ENCODE measurements around the gene ZNF469. TPM values are rescaled to one million over a fixed set of nuclear protein-coding genes. Genes with fewer than 3 reads are reported as not detected.

The ZNF469 gene
- total RNA-seq, 2 donors from 2014 or later: 4.5 to 11.3 TPM

- TF ChIP-seq CTCF (IDR thresholded peaks at IDR 0.05): no peak
- Histone ChIP-seq H3K27ac (no peak overlapping the region), H3K9me3 (no peaks in the 10 kb centered on the region), H3K36me3 (no peaks in the 10 kb centered on the region), H3K4me1 (ENCODE audit: control insufficient read depth in 1 of 2, low read depth in 2 of 2) (peaks cover 5 to 10% of the 10 kb centered on the region in 2 donors), H3K4me3 (no peak overlapping the region), H3K27me3 (replicated peaks; ENCODE audit: insufficient read depth) (no peaks in the 10 kb centered on the region)
- DNase-seq (ENCODE audit: low spot score) (no peak), ATAC-seq (ENCODE audit: insufficient number of reproducible peaks, low FRiP score, low read depth) (no peak)
These were observed 45.2 kb upstream of the ZNF469 start for GRCh38 chr16:88337538-88337937.

- no peak overlapping the region for H3K4me3 ChIP-seq
- peaks cover under 1% of the 10 kb centered on the region for H3K9me3 ChIP-seq
- H3K27me3 ChIP-seq (replicated peaks; ENCODE audit: insufficient read depth): no peaks in the 10 kb centered on the region
- H3K36me3 ChIP-seq: no peaks in the 10 kb centered on the region
- H3K27ac ChIP-seq: no peak overlapping the region
- ATAC-seq (ENCODE audit: insufficient number of reproducible peaks, low FRiP score, low read depth) (no peak), DNase-seq (ENCODE audit: low spot score) (no peak)
- H3K4me1 ChIP-seq (ENCODE audit: control insufficient read depth in 1 of 2, low read depth in 2 of 2): peaks cover 0 to 4% of the 10 kb centered on the region in 2 donors
- TF ChIP-seq CTCF (IDR thresholded peaks at IDR 0.05): no peak
These were observed 44.6 kb upstream of the ZNF469 start for GRCh38 chr16:88338111-88338510.

- DNase-seq (ENCODE audit: low spot score) (no peak), ATAC-seq (ENCODE audit: insufficient number of reproducible peaks, low FRiP score, low read depth) (no peak)
- no peak for TF ChIP-seq CTCF (IDR thresholded peaks at IDR 0.05)
- H3K27ac ChIP-seq: no peak overlapping the region
- H3K36me3 ChIP-seq: no peaks in the 10 kb centered on the region
- no peaks in the 10 kb centered on the region for H3K4me1 ChIP-seq (ENCODE audit: control insufficient read depth in 1 of 2, low read depth in 2 of 2)
- H3K4me3 ChIP-seq: no peak overlapping the region
- H3K27me3 ChIP-seq (replicated peaks; ENCODE audit: insufficient read depth): no peaks in the 10 kb centered on the region
- H3K9me3 ChIP-seq: peaks cover 5% of the 10 kb centered on the region
These were observed 43.9 kb upstream of the ZNF469 start for GRCh38 chr16:88338896-88339295.

GRCh38 chr16:88339930-88340754 lies 42.6 kb upstream of the ZNF469 start:
- ATAC-seq (ENCODE audit: insufficient number of reproducible peaks, low FRiP score, low read depth) (no peak), DNase-seq (ENCODE audit: low spot score) (no peak)
- TF ChIP-seq CTCF (IDR thresholded peaks at IDR 0.05): no peak

GRCh38 chr16:88340755-88341150 lies 42.0 kb upstream of the ZNF469 start:
- no peak for TF ChIP-seq CTCF (IDR thresholded peaks at IDR 0.05)
- H3K27me3 ChIP-seq (replicated peaks; ENCODE audit: insufficient read depth): no peaks in the 10 kb centered on the region
- no peaks in the 10 kb centered on the region for H3K36me3 ChIP-seq
- ATAC-seq (ENCODE audit: insufficient number of reproducible peaks, low FRiP score, low read depth) (no peak), DNase-seq (ENCODE audit: low spot score) (no peak)
- no peaks in the 10 kb centered on the region for H3K4me1 ChIP-seq (ENCODE audit: control insufficient read depth in 1 of 2, low read depth in 2 of 2)
- no peak overlapping the region for H3K4me3 ChIP-seq
- peaks cover 5% of the 10 kb centered on the region for H3K9me3 ChIP-seq
- no peak overlapping the region for H3K27ac ChIP-seq

More at GRCh38 chr16:88339930-88340754, 42.6 kb upstream of the ZNF469 start:
- Histone ChIP-seq H3K27ac (no peak overlapping the region), H3K27me3 (replicated peaks; ENCODE audit: insufficient read depth) (no peaks in the 10 kb centered on the region), H3K36me3 (no peaks in the 10 kb centered on the region), H3K9me3 (peaks cover 5% of the 10 kb centered on the region), H3K4me3 (no peak overlapping the region), H3K4me1 (ENCODE audit: control insufficient read depth in 1 of 2, low read depth in 2 of 2) (no peaks in the 10 kb centered on the region)

Measured in thoracic aorta (tissue), 2 donors.